ENCODE results near the gene NAV3. TPM values are rescaled to one million over a fixed set of nuclear protein-coding genes. Genes with fewer than 3 reads are reported as not detected.
A peak's percentile ranks its signal among the peaks of the same experiment; 100 is the strongest.

NAV3 gene
- total RNA-seq, 1 donor from 2014 or later = 5.0 TPM

DNA sequence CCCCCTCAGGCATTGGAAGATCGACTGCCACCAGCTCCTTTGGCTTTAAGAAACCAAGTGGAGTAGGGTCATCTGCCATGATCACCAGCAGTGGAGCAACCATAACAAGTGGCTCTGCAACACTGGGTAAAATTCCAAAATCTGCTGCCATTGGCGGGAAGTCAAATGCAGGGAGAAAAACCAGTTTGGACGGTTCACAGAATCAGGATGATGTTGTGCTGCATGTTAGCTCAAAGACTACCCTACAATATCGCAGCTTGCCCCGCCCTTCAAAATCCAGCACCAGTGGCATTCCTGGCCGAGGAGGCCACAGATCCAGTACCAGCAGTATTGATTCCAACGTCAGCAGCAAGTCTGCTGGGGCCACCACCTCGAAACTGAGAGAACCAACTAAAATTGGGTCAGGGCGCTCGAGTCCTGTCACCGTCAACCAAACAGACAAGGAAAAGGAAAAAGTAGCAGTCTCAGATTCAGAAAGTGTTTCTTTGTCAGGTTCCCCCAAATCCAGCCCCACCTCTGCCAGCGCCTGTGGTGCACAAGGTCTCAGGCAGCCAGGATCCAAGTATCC, 288.7 kb downstream of the NAV3 start:
- Mint-ChIP-seq H3K4me1 (peaks cover 10% of the 10 kb centered on the region), H3K4me3 (no peak overlapping the region), H3K36me3 (ENCODE audit: low read depth) (no peaks in the 10 kb centered on the region), H3K27ac (ENCODE audit: unreplicated experiment) (no peak overlapping the region), H3K9me3 (peaks cover 1% of the 10 kb centered on the region), H3K27me3 (ENCODE audit: low read depth) (no peaks in the 10 kb centered on the region)
- TF ChIP-seq, protein P1, sequence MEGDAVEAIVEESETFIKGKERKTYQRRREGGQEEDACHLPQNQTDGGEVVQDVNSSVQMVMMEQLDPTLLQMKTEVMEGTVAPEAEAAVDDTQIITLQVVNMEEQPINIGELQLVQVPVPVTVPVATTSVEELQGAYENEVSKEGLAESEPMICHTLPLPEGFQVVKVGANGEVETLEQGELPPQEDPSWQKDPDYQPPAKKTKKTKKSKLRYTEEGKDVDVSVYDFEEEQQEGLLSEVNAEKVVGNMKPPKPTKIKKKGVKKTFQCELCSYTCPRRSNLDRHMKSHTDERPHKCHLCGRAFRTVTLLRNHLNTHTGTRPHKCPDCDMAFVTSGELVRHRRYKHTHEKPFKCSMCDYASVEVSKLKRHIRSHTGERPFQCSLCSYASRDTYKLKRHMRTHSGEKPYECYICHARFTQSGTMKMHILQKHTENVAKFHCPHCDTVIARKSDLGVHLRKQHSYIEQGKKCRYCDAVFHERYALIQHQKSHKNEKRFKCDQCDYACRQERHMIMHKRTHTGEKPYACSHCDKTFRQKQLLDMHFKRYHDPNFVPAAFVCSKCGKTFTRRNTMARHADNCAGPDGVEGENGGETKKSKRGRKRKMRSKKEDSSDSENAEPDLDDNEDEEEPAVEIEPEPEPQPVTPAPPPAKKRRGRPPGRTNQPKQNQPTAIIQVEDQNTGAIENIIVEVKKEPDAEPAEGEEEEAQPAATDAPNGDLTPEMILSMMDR (conservative IDR thresholded peaks at IDR 0.05) = no peak
- no peak for DNase-seq (ENCODE audit: low read depth, low spot score)

DNA sequence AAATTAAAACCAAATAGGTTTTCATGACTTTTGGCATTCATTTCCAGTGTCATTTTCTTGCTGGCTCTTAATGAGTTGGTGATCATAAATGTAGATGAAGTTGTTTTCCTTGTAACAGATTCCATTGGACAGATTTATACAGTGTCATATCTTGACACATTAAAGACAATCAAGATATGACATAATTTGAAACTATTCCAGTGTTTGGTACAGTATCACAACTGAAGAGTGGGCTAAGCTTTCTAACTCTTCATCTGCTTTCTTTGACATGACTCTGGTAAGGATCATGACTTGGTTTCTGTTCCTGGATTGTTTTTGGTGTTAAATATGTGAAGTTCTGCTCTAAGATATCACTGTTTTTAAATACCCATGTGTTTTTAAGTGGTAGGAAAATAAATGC, 289.6 kb downstream of the NAV3 start:
- Mint-ChIP-seq H3K27me3 (ENCODE audit: low read depth) (no peaks in the 10 kb centered on the region), H3K4me3 (no peak overlapping the region), H3K36me3 (ENCODE audit: low read depth) (no peaks in the 10 kb centered on the region), H3K4me1 (peaks cover 10% of the 10 kb centered on the region), H3K27ac (ENCODE audit: unreplicated experiment) (no peak overlapping the region), H3K9me3 (no peaks in the 10 kb centered on the region)
- no peak for DNase-seq (ENCODE audit: low read depth, low spot score)
- TF ChIP-seq, protein P1 (conservative IDR thresholded peaks at IDR 0.05) = no peak

DNA sequence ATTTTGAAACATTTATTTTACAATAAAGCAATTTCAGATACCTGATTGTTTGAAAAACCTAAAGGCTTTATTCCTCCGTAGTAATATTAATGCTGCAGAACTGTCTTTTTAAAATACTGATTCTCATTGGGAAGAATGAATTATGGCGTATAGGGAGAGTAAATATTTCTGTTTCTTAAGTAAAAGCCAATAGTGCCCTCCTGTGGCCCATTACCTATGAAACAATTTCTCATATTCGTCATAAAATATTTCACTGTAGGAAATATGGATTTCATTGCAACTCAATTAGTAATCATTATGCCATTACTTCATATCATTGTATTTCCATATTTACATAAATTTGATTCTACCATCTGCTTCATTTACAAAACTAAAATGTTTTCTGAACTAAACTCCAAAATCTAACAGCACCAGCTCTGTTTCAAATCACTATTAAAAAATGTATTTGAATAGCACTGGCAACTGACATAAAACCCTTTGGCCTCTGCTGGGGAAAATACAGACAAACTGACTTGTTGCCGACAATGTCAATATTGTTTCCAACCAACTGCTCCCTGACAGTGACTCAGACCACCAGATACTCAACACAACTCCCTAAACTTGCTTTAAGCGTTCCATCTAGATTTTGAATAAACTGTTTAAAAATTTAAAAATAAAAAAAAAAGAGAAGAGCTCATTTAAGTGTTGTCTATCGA, 290.3 kb downstream of the NAV3 start:
- H3K27me3 Mint-ChIP-seq (ENCODE audit: low read depth) = no peaks in the 10 kb centered on the region
- H3K27ac Mint-ChIP-seq (ENCODE audit: unreplicated experiment) = no peak overlapping the region
- no peaks in the 10 kb centered on the region for H3K36me3 Mint-ChIP-seq (ENCODE audit: low read depth)
- no peak for DNase-seq (ENCODE audit: low read depth, low spot score)
- H3K4me3 Mint-ChIP-seq = no peak overlapping the region
- H3K4me1 Mint-ChIP-seq = peaks cover 10% of the 10 kb centered on the region
- H3K9me3 Mint-ChIP-seq = no peaks in the 10 kb centered on the region
- TF ChIP-seq, protein P1 (conservative IDR thresholded peaks at IDR 0.05) = peak; percentile 66

DNA sequence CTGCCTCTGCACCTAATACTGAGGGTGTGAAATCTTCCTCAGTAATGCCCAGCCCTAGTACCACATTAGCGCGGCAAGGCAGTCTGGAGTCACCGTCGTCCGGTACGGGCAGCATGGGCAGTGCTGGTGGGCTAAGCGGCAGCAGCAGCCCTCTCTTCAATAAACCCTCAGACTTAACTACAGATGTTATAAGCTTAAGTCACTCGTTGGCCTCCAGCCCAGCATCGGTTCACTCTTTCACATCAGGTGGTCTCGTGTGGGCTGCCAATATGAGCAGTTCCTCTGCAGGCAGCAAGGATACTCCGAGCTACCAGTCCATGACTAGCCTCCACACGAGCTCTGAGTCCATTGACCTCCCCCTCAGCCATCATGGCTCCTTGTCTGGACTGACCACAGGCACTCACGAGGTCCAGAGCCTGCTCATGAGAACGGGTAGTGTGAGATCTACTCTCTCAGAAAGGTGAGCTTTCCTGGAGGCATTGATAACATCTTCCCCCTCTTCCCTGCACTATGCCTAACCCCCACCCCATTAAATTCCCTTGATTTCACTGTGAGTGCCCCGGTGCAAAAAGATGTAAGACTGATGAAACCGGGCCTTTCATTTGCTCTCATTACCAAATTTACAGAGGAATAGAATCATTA, 291.4 kb downstream of the NAV3 start:
- TF ChIP-seq, protein P1 (conservative IDR thresholded peaks at IDR 0.05) = no peak
- H3K4me1 Mint-ChIP-seq = peaks cover 10% of the 10 kb centered on the region
- no peaks in the 10 kb centered on the region for H3K27me3 Mint-ChIP-seq (ENCODE audit: low read depth)
- peak overlapping the region; percentile 78 for H3K27ac Mint-ChIP-seq (ENCODE audit: unreplicated experiment)
- no peaks in the 10 kb centered on the region for H3K36me3 Mint-ChIP-seq (ENCODE audit: low read depth)
- DNase-seq (ENCODE audit: low read depth, low spot score) = no peak
- H3K9me3 Mint-ChIP-seq = no peaks in the 10 kb centered on the region
- H3K4me3 Mint-ChIP-seq = no peak overlapping the region

DNA sequence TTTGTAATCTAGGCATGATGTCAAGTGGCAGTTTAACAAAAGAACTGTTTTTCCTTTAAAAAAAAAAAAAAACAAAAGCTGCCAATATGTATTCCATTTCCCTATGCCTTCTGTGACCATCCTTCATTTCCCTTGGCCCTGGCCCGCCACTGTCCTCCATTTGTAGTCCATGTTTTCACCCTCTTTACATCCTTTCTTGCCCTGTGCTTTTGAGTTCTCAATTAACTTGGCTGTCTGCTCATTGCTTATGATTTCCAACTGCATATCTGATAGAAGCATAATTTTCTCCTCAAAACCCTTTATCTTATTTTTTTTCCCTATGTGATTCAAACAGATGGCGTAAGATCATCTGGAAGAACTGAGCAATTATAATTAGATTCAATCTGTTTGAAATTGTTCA, 297.5 kb downstream of the NAV3 start:
- Mint-ChIP-seq H3K9me3 (no peaks in the 10 kb centered on the region), H3K27ac (ENCODE audit: unreplicated experiment) (no peak overlapping the region), H3K36me3 (ENCODE audit: low read depth) (no peaks in the 10 kb centered on the region), H3K4me1 (no peaks in the 10 kb centered on the region), H3K4me3 (no peak overlapping the region), H3K27me3 (ENCODE audit: low read depth) (no peaks in the 10 kb centered on the region)
- TF ChIP-seq, protein P1 (conservative IDR thresholded peaks at IDR 0.05) = no peak
- DNase-seq (ENCODE audit: low read depth, low spot score) = no peak

Data from neural crest cell (in vitro differentiated cells).